HEK293T (cell line): Measurements from ENCODE around the gene IBA57.

Experiments used
- ARNT ChIP-seq: fragments of 450-650 bp; IDR thresholded peaks from 2 replicates; pipeline ENCODE4 v1.6.1; 2017; ENCODE audit warnings: mild to moderate bottlenecking
- BHLHE40 ChIP-seq: fragments of 450-650 bp; IDR thresholded peaks from 2 replicates; pipeline ENCODE4 v1.6.1; 2016; ENCODE audit warnings: mild to moderate bottlenecking, moderate library complexity, borderline replicate concordance
- ELF4 ChIP-seq: fragments of 450-650 bp; IDR thresholded peaks from 2 replicates; pipeline ENCODE4 v1.6.1; 2017; ENCODE audit warnings: antibody characterized with exemption
- FOXA1 ChIP-seq: fragments of 450-650 bp; IDR thresholded peaks from 2 replicates; pipeline ENCODE4 v1.6.1; 2016; ENCODE audit warnings: mild to moderate bottlenecking
- FOXK2 ChIP-seq: fragments of 450-650 bp; IDR thresholded peaks from 2 replicates; pipeline ENCODE4 v1.6.1; 2016; ENCODE audit warnings: mild to moderate bottlenecking
- FOXM1 ChIP-seq: fragments of 450-650 bp; IDR thresholded peaks from 2 replicates; pipeline ENCODE4 v1.6.1; 2017; ENCODE audit warnings: mild to moderate bottlenecking, borderline replicate concordance
- HDGF ChIP-seq: fragments of 450-650 bp; IDR thresholded peaks from 2 replicates; pipeline ENCODE4 v1.6.1; 2017; ENCODE audit warnings: antibody characterized with exemption, borderline replicate concordance
- LEF1 ChIP-seq: fragments of 450-650 bp; IDR thresholded peaks from 2 replicates; pipeline ENCODE4 v1.6.1; 2017; ENCODE audit warnings: mild to moderate bottlenecking, borderline replicate concordance
- PKNOX1 ChIP-seq: fragments of 450-650 bp; IDR thresholded peaks from 2 replicates; pipeline ENCODE4 v1.6.1; 2016
- SP1 ChIP-seq: fragments of 450-650 bp; IDR thresholded peaks from 2 replicates; pipeline ENCODE4 v1.6.1; 2017
- SUZ12 ChIP-seq: fragments of 450-650 bp; IDR thresholded peaks from 2 replicates; pipeline ENCODE4 v1.6.1; 2016; ENCODE audit warnings: mild to moderate bottlenecking
- TARDBP ChIP-seq: fragments of 450-650 bp; IDR thresholded peaks from 2 replicates; pipeline ENCODE4 v1.6.1; 2016

GRCh38 chr1:228215663-228216116, 50.1 kb downstream of the IBA57 start:
- TF ChIP-seq FOXM1 (no peak), FOXK2 (no peak), SUZ12 (no peak), ELF4 (no peak), BHLHE40 (no peak), HDGF (no peak), TARDBP (no peak), SP1 (no peak), LEF1 (no peak), FOXA1 (no peak), ARNT (no peak), PKNOX1 (no peak)
